ENCODE results near the gene HMMR.

HMMR gene

GRCh38 chr5:163504079-163504931 is 43.9 kb downstream of the HMMR start:
- Histone ChIP-seq H3K27me3 (ENCODE audit: control insufficient read depth in 5 of 5, insufficient read depth in 4 of 5, low read length in 5 of 5) (no peaks in the 10 kb centered on the region), H3K9ac (ENCODE audit: low read length in 5 of 5) (peak overlapping the region; percentile 70 to 95 (median 85)), H3K36me3 (ENCODE audit: control insufficient read depth in 5 of 5, insufficient read depth in 5 of 5, low read length in 5 of 5) (no peaks in the 10 kb centered on the region), H3K9me3 (ENCODE audit: control insufficient read depth in 5 of 5, low read length in 5 of 5) (no peaks in the 10 kb centered on the region), H3K4me3 (ENCODE audit: low read depth in 1 of 5, low read length in 5 of 5) (peak overlapping the region; percentile 65 to 90 (median 82)), H3K4me1 (ENCODE audit: control insufficient read depth in 5 of 5, insufficient read depth in 5 of 5, low read length in 5 of 5) (peaks cover 0 to 62% (median 58%) of the 10 kb centered on the region in 5 donors), H3K27ac (ENCODE audit: low read depth, low read length) (peak overlapping the region; percentile 92)

- Histone ChIP-seq H3K36me3 (ENCODE audit: control insufficient read depth in 5 of 5, insufficient read depth in 5 of 5, low read length in 5 of 5) (no peaks in the 10 kb centered on the region), H3K9me3 (ENCODE audit: control insufficient read depth in 5 of 5, low read length in 5 of 5) (no peaks in the 10 kb centered on the region), H3K4me1 (ENCODE audit: control insufficient read depth in 5 of 5, insufficient read depth in 5 of 5, low read length in 5 of 5) (peaks cover 0 to 69% (median 65%) of the 10 kb centered on the region in 5 donors), H3K27ac (ENCODE audit: low read depth, low read length) (peak overlapping the region; percentile 92), H3K9ac (ENCODE audit: low read length in 5 of 5) (peak overlapping the region; percentile 64 to 95 (median 85)), H3K27me3 (ENCODE audit: control insufficient read depth in 5 of 5, insufficient read depth in 4 of 5, low read length in 5 of 5) (no peaks in the 10 kb centered on the region), H3K4me3 (ENCODE audit: low read depth in 1 of 5, low read length in 5 of 5) (peak overlapping the region; percentile 65 to 90 (median 82))
These were observed 44.6 kb downstream of the HMMR start for GRCh38 chr5:163505049-163505367.

DNA sequence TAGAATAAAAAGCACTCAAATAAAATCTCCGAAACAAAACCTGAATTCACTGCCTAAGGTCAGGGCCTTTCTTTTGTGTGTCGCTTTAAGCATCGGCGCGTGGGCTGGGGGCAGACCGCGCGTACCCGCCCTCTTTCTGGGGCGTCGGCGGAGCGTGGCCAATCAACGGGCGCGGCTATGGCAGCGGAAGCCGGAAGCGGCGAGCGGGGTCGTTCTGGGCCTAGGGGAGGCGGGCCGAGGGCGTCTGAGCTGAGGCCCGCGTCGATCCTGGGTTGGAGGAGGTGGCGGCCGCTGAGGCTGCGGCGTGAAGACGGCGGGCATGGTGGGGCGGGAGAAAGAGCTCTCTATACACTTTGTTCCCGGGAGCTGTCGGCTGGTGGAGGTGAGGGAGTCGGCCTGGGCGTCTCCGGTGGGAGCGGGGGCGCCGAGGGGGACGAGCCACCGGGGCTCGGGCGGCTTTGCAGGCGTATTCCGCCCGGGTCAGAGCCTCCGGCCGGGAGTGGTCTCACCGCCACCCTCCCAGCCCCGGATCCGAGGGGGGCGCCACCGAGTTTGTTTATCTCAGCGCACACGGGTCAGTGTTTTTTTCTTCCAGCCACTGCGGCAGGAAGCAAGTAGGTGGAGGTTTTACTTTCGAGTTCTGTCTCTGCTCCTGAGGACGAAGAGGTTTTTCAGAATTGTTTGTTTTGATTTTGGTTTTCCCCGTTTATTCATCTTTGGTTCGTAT is 45.1 kb downstream of the HMMR start, which contains the start of gene MAT2B:
MAT2B (plus strand) TSS at position 252 of the 727 bp plus-strand sequence; CDS start at position 320, 68 bp downstream.
- Histone ChIP-seq H3K4me3 (ENCODE audit: low read depth in 1 of 5, low read length in 5 of 5) (peak within 1 kb of the TSS; percentile 65 to 99 (median 84)), H3K9me3 (ENCODE audit: control insufficient read depth in 5 of 5, low read length in 5 of 5) (no peaks in the 10 kb centered on the region)

DNA sequence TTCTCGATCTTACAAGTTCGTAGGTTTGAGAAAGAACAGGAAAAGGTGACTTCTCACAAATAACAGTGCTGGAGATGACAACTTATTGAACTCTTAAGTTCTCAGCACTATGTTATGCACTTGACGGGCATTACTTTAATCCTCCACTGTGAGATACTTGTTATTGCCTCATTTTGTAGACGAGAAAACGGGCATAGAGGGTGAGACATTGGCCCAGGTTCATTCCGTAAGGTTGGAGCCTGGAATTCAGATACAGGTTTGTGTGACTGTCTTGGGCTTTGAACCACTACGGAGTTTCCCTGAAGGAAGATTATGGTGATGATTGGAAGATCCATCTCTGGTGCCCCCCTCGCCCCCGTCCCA is 45.6 kb downstream of the HMMR start:
- no peaks in the 10 kb centered on the region for H3K36me3 ChIP-seq (ENCODE audit: control insufficient read depth in 5 of 5, insufficient read depth in 5 of 5, low read length in 5 of 5)
- peak overlapping the region; percentile 92 for H3K27ac ChIP-seq (ENCODE audit: low read depth, low read length)
- H3K9me3 ChIP-seq (ENCODE audit: control insufficient read depth in 5 of 5, low read length in 5 of 5) = no peaks in the 10 kb centered on the region
- peak overlapping the region; percentile 81 to 95 (median 89) for H3K9ac ChIP-seq (ENCODE audit: low read length in 5 of 5)
- H3K4me3 ChIP-seq (ENCODE audit: low read depth in 1 of 5, low read length in 5 of 5) = peak overlapping the region; percentile 65 to 99 (median 84)
- peaks cover 0 to 71% (median 69%) of the 10 kb centered on the region in 5 donors for H3K4me1 ChIP-seq (ENCODE audit: control insufficient read depth in 5 of 5, insufficient read depth in 5 of 5, low read length in 5 of 5)
- H3K27me3 ChIP-seq (ENCODE audit: control insufficient read depth in 5 of 5, insufficient read depth in 4 of 5, low read length in 5 of 5) = no peaks in the 10 kb centered on the region

More for the DNA sequence above, 45.1 kb downstream of the HMMR start, which contains the start of gene MAT2B:
- Histone ChIP-seq H3K27ac (ENCODE audit: low read depth, low read length) (peak within 1 kb of the TSS; percentile 92), H3K27me3 (ENCODE audit: control insufficient read depth in 5 of 5, insufficient read depth in 4 of 5, low read length in 5 of 5) (no peaks in the 10 kb centered on the region), H3K4me1 (ENCODE audit: control insufficient read depth in 5 of 5, insufficient read depth in 5 of 5, low read length in 5 of 5) (peaks cover 0 to 70% (median 69%) of the 10 kb centered on the region in 5 donors), H3K9ac (ENCODE audit: low read length in 5 of 5) (peak within 1 kb of the TSS; percentile 81 to 95 (median 89)), H3K36me3 (ENCODE audit: control insufficient read depth in 5 of 5, insufficient read depth in 5 of 5, low read length in 5 of 5) (no peaks in the 10 kb centered on the region)

DNA sequence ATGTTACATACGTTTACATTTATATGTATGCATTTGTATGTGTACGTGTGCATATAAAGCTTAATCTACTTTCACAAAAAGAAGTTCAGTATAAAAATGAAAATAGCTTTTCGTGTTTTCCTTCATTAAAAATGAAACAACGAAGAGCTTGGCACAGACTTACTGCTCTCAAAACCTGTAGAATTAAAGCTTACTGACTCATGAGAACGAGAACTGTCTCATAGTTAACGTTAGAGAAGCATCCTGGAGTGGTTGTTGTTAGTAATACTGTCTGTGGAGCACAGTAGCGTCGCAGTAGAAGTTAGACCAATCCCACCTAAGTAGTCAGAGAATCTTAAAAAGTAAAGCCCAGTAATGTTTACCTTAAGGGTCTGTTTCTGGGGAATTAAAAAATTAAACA is 46.3 kb downstream of the HMMR start:
- H3K9me3 ChIP-seq (ENCODE audit: control insufficient read depth in 5 of 5, low read length in 5 of 5) = no peaks in the 10 kb centered on the region
- peak overlapping the region; percentile 65 to 99 (median 84) for H3K4me3 ChIP-seq (ENCODE audit: low read depth in 1 of 5, low read length in 5 of 5)
- no peaks in the 10 kb centered on the region for H3K36me3 ChIP-seq (ENCODE audit: control insufficient read depth in 5 of 5, insufficient read depth in 5 of 5, low read length in 5 of 5)
- H3K9ac ChIP-seq (ENCODE audit: low read length in 5 of 5) = peak overlapping the region; percentile 81 to 95 (median 89)
- no peaks in the 10 kb centered on the region for H3K27me3 ChIP-seq (ENCODE audit: control insufficient read depth in 5 of 5, insufficient read depth in 4 of 5, low read length in 5 of 5)
- H3K27ac ChIP-seq (ENCODE audit: low read depth, low read length) = peak overlapping the region; percentile 92
- peaks cover 0 to 73% (median 70%) of the 10 kb centered on the region in 5 donors for H3K4me1 ChIP-seq (ENCODE audit: control insufficient read depth in 5 of 5, insufficient read depth in 5 of 5, low read length in 5 of 5)

DNA sequence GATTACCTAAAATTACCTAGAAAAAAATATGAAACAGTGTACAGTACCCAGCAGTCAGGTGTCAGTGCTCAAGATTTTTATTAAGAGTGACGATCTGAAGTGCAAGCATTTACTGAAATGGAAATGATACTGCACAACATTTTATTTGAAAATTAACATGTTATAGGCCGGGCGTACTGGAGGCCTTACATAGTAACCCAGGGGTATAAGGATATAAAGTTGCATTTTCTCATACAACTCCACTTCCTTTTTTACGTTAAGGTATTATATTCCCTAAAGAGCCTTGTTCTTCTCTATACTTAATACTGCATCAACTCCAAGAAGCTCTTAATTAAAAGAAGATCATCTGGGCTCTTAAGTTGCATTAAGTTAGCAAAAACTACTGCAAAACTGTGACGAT is 48.3 kb downstream of the HMMR start:
- peak overlapping the region; percentile 92 for H3K27ac ChIP-seq (ENCODE audit: low read depth, low read length)
- peak overlapping the region in 2 of 5 donors; percentile 28 to 50 for H3K4me3 ChIP-seq (ENCODE audit: low read depth in 1 of 5, low read length in 5 of 5)
- no peaks in the 10 kb centered on the region for H3K27me3 ChIP-seq (ENCODE audit: control insufficient read depth in 5 of 5, insufficient read depth in 4 of 5, low read length in 5 of 5)
- H3K4me1 ChIP-seq (ENCODE audit: control insufficient read depth in 5 of 5, insufficient read depth in 5 of 5, low read length in 5 of 5) = peaks cover 0 to 75% (median 68%) of the 10 kb centered on the region in 5 donors
- peaks cover 1 to 15% (median 8%) of the 10 kb centered on the region in 5 donors for H3K36me3 ChIP-seq (ENCODE audit: control insufficient read depth in 5 of 5, insufficient read depth in 5 of 5, low read length in 5 of 5)
- no peaks in the 10 kb centered on the region for H3K9me3 ChIP-seq (ENCODE audit: control insufficient read depth in 5 of 5, low read length in 5 of 5)
- H3K9ac ChIP-seq (ENCODE audit: low read length in 5 of 5) = peak overlapping the region in 4 of 5 donors; percentile 31 to 89 (median 60)

DNA sequence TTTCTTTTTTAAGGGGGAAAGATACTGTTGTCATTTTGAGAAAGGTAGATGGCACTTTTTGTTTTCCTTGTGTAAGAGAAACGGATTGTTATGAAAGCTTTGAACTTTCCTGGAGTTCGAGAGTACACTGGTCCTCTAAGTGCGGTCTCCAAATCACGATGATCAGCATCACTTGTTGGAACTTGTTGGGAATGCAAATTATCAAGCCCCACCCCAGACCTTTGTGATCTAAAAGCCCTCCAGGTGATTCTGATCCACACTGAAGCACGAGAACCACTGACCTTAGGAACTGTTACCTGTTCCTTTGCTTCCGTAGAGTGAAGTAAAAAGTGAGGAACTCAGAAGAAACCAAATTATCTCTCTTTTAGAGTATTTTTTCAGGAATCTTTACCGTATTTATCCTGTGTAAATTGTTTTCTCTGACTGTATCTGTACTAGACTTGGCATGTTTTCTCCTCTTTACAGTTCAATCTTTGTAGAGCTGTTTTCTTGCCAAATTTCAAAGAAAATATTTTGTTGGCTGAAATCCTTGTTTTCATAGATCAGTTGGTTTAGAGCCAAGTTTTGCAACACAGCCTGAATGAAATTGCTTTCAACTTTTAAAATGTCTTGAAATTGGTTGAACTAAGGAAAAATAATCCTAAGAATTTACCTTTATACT is 49.0 kb downstream of the HMMR start:
- peak overlapping the region; percentile 28 to 51 (median 46) for H3K4me3 ChIP-seq (ENCODE audit: low read depth in 1 of 5, low read length in 5 of 5)
- peak overlapping the region; percentile 5 to 89 (median 46) for H3K9ac ChIP-seq (ENCODE audit: low read length in 5 of 5)
- H3K27me3 ChIP-seq (ENCODE audit: control insufficient read depth in 5 of 5, insufficient read depth in 4 of 5, low read length in 5 of 5) = no peaks in the 10 kb centered on the region
- H3K9me3 ChIP-seq (ENCODE audit: control insufficient read depth in 5 of 5, low read length in 5 of 5) = no peaks in the 10 kb centered on the region
- peak overlapping the region; percentile 92 for H3K27ac ChIP-seq (ENCODE audit: low read depth, low read length)
- H3K4me1 ChIP-seq (ENCODE audit: control insufficient read depth in 5 of 5, insufficient read depth in 5 of 5, low read length in 5 of 5) = peaks cover 0 to 69% (median 61%) of the 10 kb centered on the region in 5 donors
- peaks cover 7 to 16% (median 15%) of the 10 kb centered on the region in 5 donors for H3K36me3 ChIP-seq (ENCODE audit: control insufficient read depth in 5 of 5, insufficient read depth in 5 of 5, low read length in 5 of 5)

DNA sequence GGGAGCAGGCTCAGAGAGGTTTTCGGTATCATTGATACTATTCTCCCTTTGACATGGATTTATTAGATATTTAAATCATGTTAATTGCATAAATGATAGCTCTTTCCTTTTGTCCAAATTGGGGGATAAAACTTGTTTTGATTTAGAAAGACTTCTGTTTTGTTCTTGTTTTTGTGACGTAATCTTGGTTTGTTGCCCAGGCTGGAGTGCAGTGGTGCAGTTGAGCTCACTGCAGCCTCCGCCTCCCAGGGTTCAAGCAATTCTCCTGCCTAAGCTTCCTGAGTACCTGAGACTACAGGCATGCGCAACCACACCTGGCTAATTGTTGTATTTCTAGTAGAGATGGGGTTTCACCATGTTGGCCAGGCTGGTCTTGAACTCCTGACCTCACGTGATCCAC is 52.1 kb downstream of the HMMR start:
- Histone ChIP-seq H3K27me3 (ENCODE audit: control insufficient read depth in 5 of 5, insufficient read depth in 4 of 5, low read length in 5 of 5) (no peaks in the 10 kb centered on the region), H3K9ac (ENCODE audit: low read length in 5 of 5) (no peak overlapping the region), H3K4me1 (ENCODE audit: control insufficient read depth in 5 of 5, insufficient read depth in 5 of 5, low read length in 5 of 5) (peaks cover 0 to 49% (median 40%) of the 10 kb centered on the region in 5 donors), H3K27ac (ENCODE audit: low read depth, low read length) (no peak overlapping the region), H3K36me3 (ENCODE audit: control insufficient read depth in 5 of 5, insufficient read depth in 5 of 5, low read length in 5 of 5) (peaks cover 27 to 43% (median 36%) of the 10 kb centered on the region in 5 donors), H3K9me3 (ENCODE audit: control insufficient read depth in 5 of 5, low read length in 5 of 5) (no peaks in the 10 kb centered on the region), H3K4me3 (ENCODE audit: low read depth in 1 of 5, low read length in 5 of 5) (no peak overlapping the region)

- Histone ChIP-seq H3K9me3 (ENCODE audit: control insufficient read depth in 5 of 5, low read length in 5 of 5) (no peaks in the 10 kb centered on the region), H3K4me3 (ENCODE audit: low read depth in 1 of 5, low read length in 5 of 5) (no peak overlapping the region), H3K4me1 (ENCODE audit: control insufficient read depth in 5 of 5, insufficient read depth in 5 of 5, low read length in 5 of 5) (no peaks in the 10 kb centered on the region), H3K9ac (ENCODE audit: low read length in 5 of 5) (no peak overlapping the region), H3K27me3 (ENCODE audit: control insufficient read depth in 5 of 5, insufficient read depth in 4 of 5, low read length in 5 of 5) (no peaks in the 10 kb centered on the region), H3K27ac (ENCODE audit: low read depth, low read length) (no peak overlapping the region), H3K36me3 (ENCODE audit: control insufficient read depth in 5 of 5, insufficient read depth in 5 of 5, low read length in 5 of 5) (peaks cover 5 to 16% (median 11%) of the 10 kb centered on the region in 5 donors)
These were observed 64.7 kb downstream of the HMMR start for GRCh38 chr5:163525096-163525495.

Data from subcutaneous abdominal adipose tissue (tissue), 5 donors.